ENCODE data around the gene VAMP1. TPM values are rescaled to one million over a fixed set of nuclear protein-coding genes. Genes with fewer than 3 reads are reported as not detected.
"Not testable (repeated sequence)": the region's sequence is repeated elsewhere in the genome, so short reads cannot be mapped to it uniquely, and the experiment has no call there.

The VAMP1 gene, protein sequence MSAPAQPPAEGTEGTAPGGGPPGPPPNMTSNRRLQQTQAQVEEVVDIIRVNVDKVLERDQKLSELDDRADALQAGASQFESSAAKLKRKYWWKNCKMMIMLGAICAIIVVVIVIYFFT
- 25.1 TPM for polyA plus RNA-seq (2013, experiment 1 of 4)
- 21.6 TPM for polyA plus RNA-seq (2013, experiment 2 of 4)
- 27.4 TPM for polyA plus RNA-seq (2013, experiment 3 of 4)
- polyA plus RNA-seq (2013, experiment 4 of 4) = 35.2 TPM

DNA sequence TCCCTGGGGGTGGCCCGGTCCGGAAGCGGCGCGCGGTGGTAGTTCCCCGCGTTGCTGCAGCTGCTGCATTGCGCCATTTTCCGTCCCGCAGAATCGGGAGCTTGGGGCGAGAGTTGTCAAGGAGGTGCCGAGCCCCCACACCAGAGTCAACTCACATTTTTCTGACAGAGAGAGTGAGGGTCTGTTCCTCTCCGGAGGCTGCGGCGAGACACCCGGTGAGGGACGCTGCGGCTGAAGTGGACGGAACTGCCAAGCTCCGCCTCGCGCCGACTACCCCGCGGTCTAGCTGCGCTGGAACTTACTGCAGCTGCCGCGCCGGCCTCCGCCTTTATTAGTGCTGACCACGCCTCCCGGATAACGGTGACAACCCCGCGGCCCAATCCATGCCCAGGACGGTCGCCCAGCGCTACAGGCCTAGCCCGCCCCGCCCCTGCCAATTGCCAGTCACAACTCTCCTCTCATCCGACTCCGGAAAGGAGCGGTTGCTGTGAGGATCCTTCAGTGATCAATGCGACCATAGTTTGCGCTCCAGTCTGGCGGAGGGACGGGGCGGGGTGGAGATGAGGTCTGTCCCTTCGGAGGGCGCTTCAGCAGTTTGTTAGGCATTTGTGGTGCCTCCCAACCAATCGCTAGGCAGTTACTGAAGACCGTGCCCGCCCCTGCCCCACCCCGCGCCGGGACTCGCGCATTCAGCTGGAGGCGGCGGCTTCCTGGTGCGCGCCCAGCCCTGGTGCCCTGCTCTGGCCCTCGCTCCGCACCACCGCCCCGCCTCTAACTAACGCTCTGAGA is at the start of gene VAMP1:
Gene VAMP1, minus strand, starts transcription at position 303 of the 789 bp plus-strand sequence. Its CDS starts 146 bp downstream, at position 157.
- peaks cover 4% of the 10 kb centered on the region for H3K27me3 ChIP-seq (ENCODE audit: control insufficient read depth, insufficient read depth, low read length, poor library complexity, severe bottlenecking)
- H3K36me3 ChIP-seq (ENCODE audit: control insufficient read depth, insufficient read depth, low read length) = no peaks in the 10 kb centered on the region
- peak within 1 kb of the TSS; percentile 94 for H3K4me3 ChIP-seq (ENCODE audit: insufficient read depth, low read depth, low read length)
- H3K27ac ChIP-seq (ENCODE audit: insufficient read depth, low read depth, low read length, poor library complexity, severe bottlenecking) = peak within 1 kb of the TSS; percentile 91
- no peaks in the 10 kb centered on the region for H3K9me3 ChIP-seq (ENCODE audit: control insufficient read depth, low read length)
- H3K4me1 ChIP-seq (ENCODE audit: control insufficient read depth, insufficient read depth, low read length) = no peaks in the 10 kb centered on the region
- 0% methylated on average over 69 of the region's 69 CpGs for WGBS, 2 experiments

DNA sequence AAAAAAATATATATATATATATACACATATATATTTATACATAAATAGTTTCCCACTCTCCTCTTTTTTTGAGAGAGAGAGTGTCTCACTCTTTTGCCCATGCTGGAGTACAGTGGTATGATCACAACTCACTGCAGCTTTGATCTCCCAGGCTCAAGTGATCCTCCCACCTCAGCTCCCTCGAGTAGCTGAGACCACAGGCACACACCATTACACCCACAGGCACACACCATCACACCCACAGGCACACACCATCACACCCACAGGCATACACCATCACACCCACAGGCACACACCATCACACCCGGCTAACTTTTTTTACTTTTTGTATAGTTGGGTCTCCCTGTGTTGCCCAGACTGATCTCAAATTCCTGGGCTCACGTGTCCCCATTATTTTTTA is 49.7 kb upstream of the VAMP1 start:
- H3K36me3 ChIP-seq (ENCODE audit: control insufficient read depth, insufficient read depth, low read length) = peaks cover 85% of the 10 kb centered on the region
- H3K4me1 ChIP-seq (ENCODE audit: control insufficient read depth, insufficient read depth, low read length) = no peaks in the 10 kb centered on the region
- no peak overlapping the region for H3K4me3 ChIP-seq (ENCODE audit: insufficient read depth, low read depth, low read length)
- H3K27ac ChIP-seq (ENCODE audit: insufficient read depth, low read depth, low read length, poor library complexity, severe bottlenecking) = no peak overlapping the region
- H3K27me3 ChIP-seq (ENCODE audit: control insufficient read depth, insufficient read depth, low read length, poor library complexity, severe bottlenecking) = no peaks in the 10 kb centered on the region
- WGBS, 2 experiments = 96 to 97% methylated on average over 3 of the region's 3 CpGs
- H3K9me3 ChIP-seq (ENCODE audit: control insufficient read depth, low read length) = no peaks in the 10 kb centered on the region

DNA sequence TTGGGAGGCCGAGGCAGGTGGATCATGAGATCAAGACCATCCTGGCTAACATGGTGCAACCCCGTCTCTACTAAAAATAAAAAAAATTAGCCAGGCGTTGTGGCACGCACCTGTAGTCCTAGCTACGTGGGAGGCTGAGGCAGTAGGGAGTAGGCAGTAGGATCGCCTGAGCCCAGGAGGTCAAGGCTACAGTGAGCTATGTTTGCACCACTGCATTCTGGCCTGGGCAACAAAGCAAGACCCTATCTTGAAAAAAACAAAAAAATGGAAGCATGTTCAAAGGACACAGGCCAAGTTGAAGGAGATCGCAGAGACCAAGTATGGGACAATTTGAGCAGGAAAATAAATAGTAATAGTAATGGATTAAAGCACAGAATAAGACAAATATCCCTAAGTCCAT is 37.6 kb upstream of the VAMP1 start:
- Histone ChIP-seq H3K4me3 (ENCODE audit: insufficient read depth, low read depth, low read length) (no peak overlapping the region), H3K27me3 (ENCODE audit: control insufficient read depth, insufficient read depth, low read length, poor library complexity, severe bottlenecking) (no peaks in the 10 kb centered on the region), H3K4me1 (ENCODE audit: control insufficient read depth, insufficient read depth, low read length) (peaks cover 9% of the 10 kb centered on the region), H3K27ac (ENCODE audit: insufficient read depth, low read depth, low read length, poor library complexity, severe bottlenecking) (no peak overlapping the region), H3K9me3 (ENCODE audit: control insufficient read depth, low read length) (no peaks in the 10 kb centered on the region), H3K36me3 (ENCODE audit: control insufficient read depth, insufficient read depth, low read length) (peaks cover 24% of the 10 kb centered on the region)
- WGBS, 2 experiments = 81 to 82% methylated on average over 7 of the region's 7 CpGs

DNA sequence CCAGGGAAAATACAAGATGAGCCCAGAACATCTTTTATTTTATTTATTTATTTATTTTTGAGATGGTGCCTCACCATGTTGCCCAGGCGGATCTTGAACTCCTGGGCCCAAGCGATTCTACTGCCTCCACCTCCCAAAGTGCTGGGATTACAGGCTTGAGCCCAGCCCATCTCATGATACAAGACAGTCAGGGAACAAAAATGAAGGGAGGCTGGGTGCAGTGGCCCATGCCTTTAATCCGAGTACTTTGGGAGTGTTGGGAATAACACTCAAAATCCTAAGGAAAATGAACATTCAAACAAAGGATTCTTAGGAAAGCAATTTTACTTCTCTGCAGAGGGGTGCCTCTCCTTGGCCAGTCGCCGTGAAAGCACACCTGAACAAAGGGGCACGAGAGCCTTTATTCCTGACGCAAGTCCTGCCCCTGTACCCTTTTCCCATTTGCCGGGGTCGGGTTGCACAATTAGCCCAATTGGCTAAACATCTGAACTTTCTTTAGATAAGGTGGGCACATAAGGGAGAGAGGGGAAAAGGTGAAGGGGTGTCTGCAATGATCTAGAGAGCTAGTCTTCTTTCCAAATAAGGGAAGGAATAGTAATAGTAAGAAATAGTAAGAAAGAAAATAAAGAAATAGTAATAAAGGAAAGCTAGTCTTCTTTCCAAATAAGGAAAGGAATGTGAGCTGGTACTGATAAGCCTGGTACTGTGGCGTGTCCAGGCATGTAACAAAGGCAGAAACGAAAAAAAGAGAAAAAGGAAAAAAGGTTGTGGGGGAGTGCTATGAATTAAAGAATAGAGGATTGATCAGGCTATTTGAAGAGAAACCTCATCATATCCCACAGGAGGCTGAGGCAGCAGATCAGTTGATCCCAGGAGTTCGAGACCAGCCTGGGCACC is 36.9 kb upstream of the VAMP1 start:
- H3K27ac ChIP-seq (ENCODE audit: insufficient read depth, low read depth, low read length, poor library complexity, severe bottlenecking) = no peak overlapping the region

DNA sequence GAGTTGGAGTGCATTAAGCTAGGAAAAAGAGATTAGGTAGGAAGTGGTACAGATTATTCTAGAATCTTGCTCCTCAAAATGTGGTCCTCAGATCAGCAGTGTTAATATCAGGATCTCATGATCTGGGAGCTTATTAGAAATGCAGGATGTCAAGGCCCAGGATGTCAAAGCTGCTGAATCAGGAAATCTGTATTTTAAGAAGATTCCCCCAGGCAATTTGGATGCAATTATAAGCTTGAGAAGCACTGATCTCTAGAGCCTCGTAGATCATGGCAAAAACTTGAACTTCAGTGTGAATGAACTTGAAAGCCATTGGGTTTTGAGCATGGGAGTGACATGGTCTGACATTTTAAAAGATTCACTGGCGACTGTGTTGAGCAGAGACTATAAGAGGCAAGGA is 30.0 kb upstream of the VAMP1 start:
- no peaks in the 10 kb centered on the region for H3K27me3 ChIP-seq (ENCODE audit: control insufficient read depth, insufficient read depth, low read length, poor library complexity, severe bottlenecking)
- H3K4me3 ChIP-seq (ENCODE audit: insufficient read depth, low read depth, low read length) = no peak overlapping the region
- H3K4me1 ChIP-seq (ENCODE audit: control insufficient read depth, insufficient read depth, low read length) = peaks cover 3% of the 10 kb centered on the region
- 93 to 98% methylated on average over 2 of the region's 2 CpGs for WGBS, 2 experiments
- no peak overlapping the region for H3K27ac ChIP-seq (ENCODE audit: insufficient read depth, low read depth, low read length, poor library complexity, severe bottlenecking)
- no peaks in the 10 kb centered on the region for H3K9me3 ChIP-seq (ENCODE audit: control insufficient read depth, low read length)
- H3K36me3 ChIP-seq (ENCODE audit: control insufficient read depth, insufficient read depth, low read length) = peaks cover 29% of the 10 kb centered on the region

More for the DNA sequence above, 36.9 kb upstream of the VAMP1 start:
- peaks cover 17% of the 10 kb centered on the region for H3K36me3 ChIP-seq (ENCODE audit: control insufficient read depth, insufficient read depth, low read length)
- no peak overlapping the region for H3K4me3 ChIP-seq (ENCODE audit: insufficient read depth, low read depth, low read length)
- H3K27me3 ChIP-seq (ENCODE audit: control insufficient read depth, insufficient read depth, low read length, poor library complexity, severe bottlenecking) = no peaks in the 10 kb centered on the region
- 70 to 72% methylated on average over 12 of the region's 12 CpGs for WGBS, 2 experiments
- no peaks in the 10 kb centered on the region for H3K9me3 ChIP-seq (ENCODE audit: control insufficient read depth, low read length)
- H3K4me1 ChIP-seq (ENCODE audit: control insufficient read depth, insufficient read depth, low read length) = peaks cover 9% of the 10 kb centered on the region

DNA sequence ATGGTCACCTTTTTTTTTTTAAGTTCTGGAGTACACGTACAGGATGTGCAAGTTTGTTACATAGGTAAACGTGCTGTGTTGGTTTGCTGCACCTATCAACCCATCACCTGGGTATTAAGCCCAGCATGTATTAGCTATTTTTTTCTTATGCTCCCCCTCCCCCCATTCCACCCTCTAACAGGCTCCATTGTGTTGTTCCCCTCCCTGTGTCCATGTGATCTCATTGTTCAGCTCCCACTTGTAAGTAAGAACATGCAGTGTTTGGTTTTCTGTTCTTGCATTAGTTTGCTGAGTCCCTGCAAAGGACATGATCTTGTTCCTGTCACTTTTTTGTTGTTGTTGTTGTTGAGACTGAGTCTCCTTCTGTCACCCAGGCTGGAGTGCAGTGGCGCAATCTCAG is 26.8 kb upstream of the VAMP1 start:
- H3K27me3 ChIP-seq (ENCODE audit: control insufficient read depth, insufficient read depth, low read length, poor library complexity, severe bottlenecking); H3K27ac ChIP-seq (ENCODE audit: insufficient read depth, low read depth, low read length, poor library complexity, severe bottlenecking); H3K9me3 ChIP-seq (ENCODE audit: control insufficient read depth, low read length); H3K4me3 ChIP-seq (ENCODE audit: insufficient read depth, low read depth, low read length): not testable (repeated sequence)
- H3K4me1 ChIP-seq (ENCODE audit: control insufficient read depth, insufficient read depth, low read length) = peaks cover 10% of the 10 kb centered on the region
- peaks cover 30% of the 10 kb centered on the region for H3K36me3 ChIP-seq (ENCODE audit: control insufficient read depth, insufficient read depth, low read length)
- 93 to 100% methylated on average over 3 of the region's 3 CpGs for WGBS, 2 experiments

DNA sequence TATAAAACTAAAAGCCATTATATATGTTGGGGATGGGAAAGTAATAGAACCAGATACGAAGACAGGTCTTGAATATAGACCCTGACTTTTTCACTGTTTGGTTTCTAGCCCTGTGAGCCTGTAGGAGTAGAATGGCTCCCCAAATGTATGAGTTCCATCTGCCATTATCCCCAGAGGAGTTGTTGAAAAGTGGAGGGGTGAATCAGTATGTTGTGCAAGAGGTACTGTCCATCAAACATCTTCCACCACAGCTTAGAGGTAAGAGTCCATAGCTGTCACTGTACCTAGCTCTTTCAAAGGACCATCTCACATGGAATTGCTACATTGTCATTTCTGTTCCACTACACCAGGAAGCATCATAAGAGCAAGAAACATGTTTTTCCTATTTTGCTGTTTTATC is 24.5 kb upstream of the VAMP1 start:
- peaks cover 27% of the 10 kb centered on the region for H3K36me3 ChIP-seq (ENCODE audit: control insufficient read depth, insufficient read depth, low read length)

DNA sequence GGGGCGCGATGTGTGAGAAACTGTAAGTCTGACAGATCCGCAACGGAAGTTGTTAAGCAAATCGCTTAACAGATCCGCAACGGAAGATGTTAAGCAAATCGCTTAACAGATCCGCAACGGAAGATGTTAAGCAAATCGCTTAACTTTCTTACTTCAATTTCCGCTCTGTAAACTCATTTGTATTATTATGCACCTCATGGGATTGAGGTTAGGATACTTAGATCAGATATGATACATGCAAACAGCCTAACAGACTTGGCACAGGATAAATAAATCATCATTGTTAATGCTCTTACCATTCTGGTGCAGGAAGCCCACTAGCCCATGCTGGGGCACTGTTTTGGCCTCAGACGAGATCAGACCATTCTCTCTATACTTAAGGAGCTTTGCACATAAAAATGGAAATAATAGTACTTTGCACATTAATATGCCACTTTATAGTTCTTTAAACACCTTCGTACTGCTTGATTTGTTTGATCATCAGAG is 23.8 kb upstream of the VAMP1 start:
- peaks cover 22% of the 10 kb centered on the region for H3K36me3 ChIP-seq (ENCODE audit: control insufficient read depth, insufficient read depth, low read length)
- H3K27me3 ChIP-seq (ENCODE audit: control insufficient read depth, insufficient read depth, low read length, poor library complexity, severe bottlenecking) = no peaks in the 10 kb centered on the region
- H3K9me3 ChIP-seq (ENCODE audit: control insufficient read depth, low read length) = no peaks in the 10 kb centered on the region
- H3K4me1 ChIP-seq (ENCODE audit: control insufficient read depth, insufficient read depth, low read length) = peaks cover 13% of the 10 kb centered on the region
- H3K4me3 ChIP-seq (ENCODE audit: insufficient read depth, low read depth, low read length) = peak overlapping the region; percentile 63
- WGBS, 2 experiments = 3 to 4% methylated on average over 8 to 14 of the region's 14 CpGs
- H3K27ac ChIP-seq (ENCODE audit: insufficient read depth, low read depth, low read length, poor library complexity, severe bottlenecking) = peak overlapping the region; percentile 1

More for the DNA sequence above, 24.5 kb upstream of the VAMP1 start:
- peaks cover 13% of the 10 kb centered on the region for H3K4me1 ChIP-seq (ENCODE audit: control insufficient read depth, insufficient read depth, low read length)
- H3K27me3 ChIP-seq (ENCODE audit: control insufficient read depth, insufficient read depth, low read length, poor library complexity, severe bottlenecking) = no peaks in the 10 kb centered on the region
- no peak overlapping the region for H3K27ac ChIP-seq (ENCODE audit: insufficient read depth, low read depth, low read length, poor library complexity, severe bottlenecking)
- WGBS, 2 experiments = 78 to 93% methylated on average over 1 of the region's 1 CpG
- no peaks in the 10 kb centered on the region for H3K9me3 ChIP-seq (ENCODE audit: control insufficient read depth, low read length)
- peak overlapping the region; percentile 63 for H3K4me3 ChIP-seq (ENCODE audit: insufficient read depth, low read depth, low read length)

DNA sequence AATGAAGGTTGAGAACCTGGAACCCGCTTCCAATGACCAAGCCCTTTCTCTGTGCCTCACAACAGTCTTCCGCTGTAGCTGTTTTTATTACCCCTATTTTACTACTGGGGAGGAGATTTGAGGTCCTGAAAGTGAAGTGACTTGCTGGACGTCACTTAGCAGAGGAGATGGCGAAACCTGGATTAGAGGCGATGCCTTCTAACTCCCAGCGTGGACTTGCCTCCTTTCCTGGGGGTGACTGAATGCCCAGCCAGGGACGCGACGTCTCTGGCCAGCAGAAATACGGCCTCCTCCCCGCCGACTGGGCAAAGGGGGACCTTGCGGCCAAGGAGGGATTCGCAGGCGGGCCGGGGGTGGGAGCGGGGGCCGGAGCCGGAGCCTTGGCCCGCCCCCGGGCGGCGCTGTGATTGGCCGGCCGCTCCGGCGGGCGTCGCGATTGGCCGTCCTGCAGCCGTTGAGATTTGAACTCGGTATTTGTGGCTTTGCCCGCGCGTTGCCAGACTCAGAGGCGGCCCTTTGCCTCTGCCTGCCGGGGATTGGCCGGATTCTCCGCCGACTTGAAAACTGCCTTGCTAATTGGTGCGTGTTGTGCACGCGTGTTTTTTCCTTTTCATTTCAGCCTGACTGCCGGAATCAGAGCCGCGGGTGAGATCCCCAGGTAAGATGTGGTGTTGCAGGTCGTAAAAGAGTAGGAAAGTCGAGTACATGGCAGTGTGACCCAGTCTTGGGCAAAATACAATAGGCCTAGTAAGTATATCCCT is 23.2 kb upstream of the VAMP1 start, which contains the start of gene NCAPD2:
Gene NCAPD2, plus strand, starts transcription at position 606 of the 761 bp plus-strand sequence. CDS start 997 bp downstream, outside the sequence.
- Histone ChIP-seq H3K4me1 (ENCODE audit: control insufficient read depth, insufficient read depth, low read length) (peaks cover 13% of the 10 kb centered on the region), H3K27me3 (ENCODE audit: control insufficient read depth, insufficient read depth, low read length, poor library complexity, severe bottlenecking) (no peaks in the 10 kb centered on the region), H3K27ac (ENCODE audit: insufficient read depth, low read depth, low read length, poor library complexity, severe bottlenecking) (peak within 1 kb of the TSS; percentile 91), H3K4me3 (ENCODE audit: insufficient read depth, low read depth, low read length) (peak within 1 kb of the TSS; percentile 63), H3K36me3 (ENCODE audit: control insufficient read depth, insufficient read depth, low read length) (peaks cover 16% of the 10 kb centered on the region), H3K9me3 (ENCODE audit: control insufficient read depth, low read length) (no peaks in the 10 kb centered on the region)
- 0% methylated on average over 49 of the region's 49 CpGs for WGBS, 2 experiments
